COLO829 (cell line): Measurements from ENCODE around the gene OR5A1.
"Not testable (repeated sequence)": the region's sequence is repeated elsewhere in the genome, so short reads cannot be mapped to it uniquely, and the experiment has no call there.

Source experiments
- DNase-seq: peaks from one replicate; pipeline ENCODE4 v3.0.0; 2012; ENCODE audit warnings: low spot score

Gene OR5A1

GRCh38 chr11:59436169-59436568 is at the start of gene OR5A1:
OR5A1 (plus strand) TSS chr11:59436469; CDS start chr11:59443169, 6,700 bp downstream.
- no peak for DNase-seq

- DNase-seq, result no peak
These were observed 42.1 kb upstream of the OR5A1 start for GRCh38 chr11:59394186-59394585.

GRCh38 chr11:59400461-59401261 is 35.6 kb upstream of the OR5A1 start:
- DNase-seq, result no peak

- DNase-seq, result no peak
These were observed 35.1 kb upstream of the OR5A1 start for GRCh38 chr11:59401262-59401552.

GRCh38 chr11:59403546-59403945 is 32.7 kb upstream of the OR5A1 start:
- DNase-seq, result no peak

GRCh38 chr11:59413646-59414045 is 22.6 kb upstream of the OR5A1 start:
- DNase-seq, result no peak

GRCh38 chr11:59415111-59415510 is 21.2 kb upstream of the OR5A1 start:
- DNase-seq, result no peak

- no peak for DNase-seq
These were observed 19.7 kb upstream of the OR5A1 start for GRCh38 chr11:59416613-59417012.

GRCh38 chr11:59417023-59417422 is 19.2 kb upstream of the OR5A1 start:
- DNase-seq, result no peak

- DNase-seq, result no peak
These were observed 18.1 kb upstream of the OR5A1 start for GRCh38 chr11:59418156-59418555.

- no peak for DNase-seq
These were observed 12.4 kb upstream of the OR5A1 start for GRCh38 chr11:59423835-59424234.

- DNase-seq, result no peak
These were observed 11.1 kb upstream of the OR5A1 start for GRCh38 chr11:59425131-59425530.

GRCh38 chr11:59426361-59427067 is 9.8 kb upstream of the OR5A1 start, which contains the start of gene OR5A2:
OR5A2 (minus strand) TSS chr11:59426413; CDS start chr11:59422953, 3,460 bp downstream.
- no peak for DNase-seq

GRCh38 chr11:59427068-59427382 is 9.2 kb upstream of the OR5A1 start:
- DNase-seq, result no peak

GRCh38 chr11:59429924-59430516 is 6.2 kb upstream of the OR5A1 start:
- peak; percentile 39 for DNase-seq

- DNase-seq, result no peak
These were observed 1.5 kb downstream of the OR5A1 start for GRCh38 chr11:59437770-59438169.

- DNase-seq, result not testable (repeated sequence)
These were observed 9.4 kb downstream of the OR5A1 start for GRCh38 chr11:59445624-59446023.

GRCh38 chr11:59448484-59448883 is 12.2 kb downstream of the OR5A1 start:
- DNase-seq, result no peak

- no peak for DNase-seq
These were observed 20.4 kb downstream of the OR5A1 start, which contains the start of gene OR4D6 for GRCh38 chr11:59456661-59457060. OR4D6 (plus strand) TSS chr11:59456961; CDS start chr11:59456961, 0 bp downstream.

- DNase-seq, result no peak
These were observed 23.6 kb downstream of the OR5A1 start for GRCh38 chr11:59459916-59460315.

- peak; percentile 13 for DNase-seq
These were observed 26.9 kb downstream of the OR5A1 start for GRCh38 chr11:59463190-59463641.

- DNase-seq, result no peak
These were observed 36.7 kb downstream of the OR5A1 start, which contains the start of gene OR4D10 for GRCh38 chr11:59473015-59473414. OR4D10 (plus strand) TSS chr11:59473315; CDS start chr11:59477430, 4,115 bp downstream.

GRCh38 chr11:59475176-59475575 is 38.9 kb downstream of the OR5A1 start:
- no peak for DNase-seq
